ENCODE results near the gene ENAM.

ENAM gene

DNA sequence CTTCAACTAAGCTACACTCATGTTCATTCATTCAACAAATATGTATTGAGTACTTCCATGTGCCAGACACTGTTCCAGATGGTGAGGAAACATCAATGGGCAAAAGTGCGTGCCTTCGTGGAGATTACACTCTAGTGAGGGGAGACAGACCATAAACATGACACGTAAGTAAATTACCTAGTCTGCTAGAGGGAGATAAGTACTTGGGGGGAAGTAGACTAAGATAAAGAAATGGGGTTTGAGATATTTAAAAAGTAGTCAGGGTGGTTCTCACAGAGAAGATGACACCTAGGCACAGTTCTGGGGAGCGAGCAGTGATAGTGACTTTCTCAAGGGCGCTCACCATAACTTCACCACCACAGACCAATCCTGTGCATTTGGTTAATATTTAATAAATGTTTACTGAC, 26.1 kb downstream of the ENAM start:
- TF ChIP-seq CTCF (IDR thresholded peaks at IDR 0.05) = no peak

DNA sequence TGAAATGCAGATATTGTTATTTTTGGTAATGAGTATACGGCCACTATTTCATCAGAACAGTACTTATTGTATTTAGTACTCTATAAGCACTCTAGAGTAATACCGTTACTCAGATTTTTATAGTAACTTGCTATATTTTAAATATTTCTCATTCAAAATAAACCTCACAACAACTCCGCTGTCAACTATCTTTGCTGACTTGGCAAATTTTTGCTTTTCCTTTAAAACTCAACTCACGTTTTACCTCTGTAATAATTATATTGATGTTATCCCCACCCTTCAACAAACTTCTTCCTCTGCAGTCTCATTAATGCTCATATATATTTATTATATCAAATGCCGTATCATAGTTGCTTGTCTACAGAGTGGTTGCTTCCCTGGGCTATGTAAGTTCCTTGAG, 28.8 kb downstream of the ENAM start:
- TF ChIP-seq CTCF (IDR thresholded peaks at IDR 0.05) = no peak

DNA sequence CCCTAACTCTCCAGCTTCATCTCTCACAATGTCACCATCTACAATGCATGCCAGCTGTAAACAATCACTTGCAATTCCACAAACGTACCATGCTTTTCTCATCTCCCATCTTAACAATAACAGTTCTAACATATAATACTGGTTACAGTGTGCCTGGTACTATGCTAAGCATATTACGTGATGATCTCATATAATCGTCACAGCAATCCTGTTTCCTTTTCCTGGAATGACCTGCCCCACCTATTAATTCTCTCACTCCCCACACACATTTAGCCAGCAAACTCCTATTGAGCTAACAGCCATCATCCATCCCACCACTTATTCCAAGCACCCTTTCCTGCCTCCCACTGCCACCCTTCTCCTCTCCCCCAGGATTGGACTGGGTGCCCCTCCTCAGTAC, 29.9 kb downstream of the ENAM start:
- no peak for TF ChIP-seq CTCF (IDR thresholded peaks at IDR 0.05)

GRCh38 chr4:70660106-70660505, 31.6 kb downstream of the ENAM start:
- no peak for TF ChIP-seq CTCF (IDR thresholded peaks at IDR 0.05)

GRCh38 chr4:70666369-70666768, 37.8 kb downstream of the ENAM start, which contains the start of gene JCHAIN:
Gene JCHAIN, minus strand, starts transcription at chr4:70666508. Its CDS starts 18 bp downstream, at chr4:70666490.
- TF ChIP-seq CTCF (IDR thresholded peaks at IDR 0.05) = no peak

DNA sequence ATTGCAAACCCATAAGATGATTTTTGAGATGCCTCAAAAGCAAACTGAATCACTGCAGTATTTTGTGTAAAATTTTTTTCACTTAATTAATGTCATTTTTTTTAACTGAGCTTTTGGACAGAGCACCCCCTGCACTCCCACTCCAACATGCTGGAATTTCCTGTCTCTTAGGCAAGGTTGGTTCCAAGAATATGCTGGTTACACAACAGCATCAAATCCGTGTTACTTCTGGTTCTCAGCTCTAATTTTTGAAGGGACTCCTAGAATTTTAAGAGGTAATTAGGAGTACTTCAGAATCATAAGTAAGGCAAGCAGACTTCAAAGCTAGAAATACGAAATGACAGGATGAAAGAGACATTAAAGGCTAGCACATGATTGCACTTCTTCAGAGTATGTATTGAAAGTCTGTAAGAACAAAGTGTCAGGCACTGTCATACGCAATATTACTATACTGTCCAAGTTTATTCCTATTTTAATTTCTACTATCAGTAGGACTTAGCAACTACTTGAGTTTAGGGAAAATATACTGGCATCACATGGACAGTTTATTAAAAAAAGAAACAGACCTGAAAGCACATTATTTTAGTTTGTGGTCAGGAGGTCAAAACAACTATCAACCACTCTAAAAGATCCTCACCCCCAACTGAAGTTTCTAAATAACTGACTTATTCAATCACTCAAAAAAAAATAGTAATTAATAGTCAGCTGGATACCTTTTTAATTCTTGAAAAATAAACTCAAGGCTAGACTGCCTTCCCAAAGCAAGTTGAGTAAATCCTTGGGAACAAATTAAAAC, 39.4 kb downstream of the ENAM start:
- TF ChIP-seq CTCF (IDR thresholded peaks at IDR 0.05) = no peak

DNA sequence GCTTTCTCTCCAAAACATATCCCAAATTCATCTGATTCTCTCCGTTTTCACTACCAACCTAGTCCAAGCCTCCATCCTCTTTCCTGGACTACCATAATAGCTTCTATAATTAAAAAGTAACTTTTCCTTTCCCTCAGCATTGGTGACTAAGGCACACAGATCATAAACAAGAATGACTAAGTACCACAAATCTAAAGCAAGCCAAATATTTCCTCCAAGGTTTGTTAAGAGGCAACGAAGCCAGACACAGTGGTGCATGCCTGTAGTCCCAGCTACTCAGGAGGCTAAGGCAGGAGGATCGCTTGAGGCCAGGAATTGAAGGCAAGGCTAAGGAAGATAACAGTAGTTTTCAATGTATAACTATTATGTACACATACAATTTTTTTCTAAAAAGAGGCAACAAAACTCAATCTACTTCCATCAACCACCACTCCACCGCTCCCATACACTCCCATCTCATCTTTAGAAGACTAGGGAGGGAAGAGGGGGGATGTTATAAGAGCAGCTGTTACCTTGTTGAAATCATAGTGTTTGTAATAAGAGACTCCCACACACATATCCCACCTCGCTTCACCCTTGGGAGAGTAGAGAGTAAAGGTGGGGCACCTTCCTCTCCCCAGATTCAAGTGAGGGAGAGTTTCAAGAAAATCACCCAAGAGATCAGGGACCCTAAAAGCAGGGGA, 41.9 kb downstream of the ENAM start:
- no peak for TF ChIP-seq CTCF (IDR thresholded peaks at IDR 0.05)
